ENCODE data around the gene EGLN1.
"Not testable (repeated sequence)": the region's sequence is repeated elsewhere in the genome, so short reads cannot be mapped to it uniquely, and the experiment has no call there.

The EGLN1 gene

GRCh38 chr1:231357831-231358354 lies 64.2 kb downstream of the EGLN1 start:
- DNase-seq: peak; percentile 84

GRCh38 chr1:231357187-231357772 lies 64.8 kb downstream of the EGLN1 start:
- DNase-seq: no peak

- DNase-seq: no peak
These were observed 66.9 kb downstream of the EGLN1 start for GRCh38 chr1:231355171-231355570.

DNA sequence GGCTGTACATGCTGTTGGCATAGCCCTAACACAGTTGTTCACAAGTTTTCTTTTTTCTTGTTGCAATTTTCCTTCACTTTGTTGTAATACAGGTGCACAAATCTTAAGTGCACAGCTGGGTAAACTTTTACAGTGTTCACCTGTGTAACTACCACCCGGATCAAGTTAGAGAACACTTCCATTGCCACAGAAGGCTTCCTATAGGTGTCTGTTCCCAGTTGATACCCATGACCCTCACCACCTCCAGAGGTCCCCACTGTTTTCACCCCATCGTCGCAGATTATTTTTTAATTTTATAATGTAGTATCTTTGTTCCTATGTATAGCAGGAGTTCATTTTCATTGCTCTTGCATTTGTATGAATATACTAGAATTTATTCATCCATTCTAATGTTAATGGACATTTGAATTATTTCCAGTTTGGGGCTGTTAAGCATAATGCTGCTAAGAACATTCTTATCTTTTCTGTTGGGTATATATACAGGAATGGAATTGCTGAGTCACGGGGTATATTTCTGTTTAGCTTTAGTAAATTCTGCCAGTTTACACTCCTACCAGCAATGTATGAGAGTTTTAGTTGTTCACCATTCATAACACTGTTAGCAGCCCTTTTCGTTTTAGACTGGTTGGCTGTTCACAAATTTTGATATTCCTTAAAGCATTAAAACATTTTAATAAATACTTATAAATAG lies 67.6 kb downstream of the EGLN1 start:
- DNase-seq: no peak

- no peak for DNase-seq
These were observed 69.0 kb downstream of the EGLN1 start for GRCh38 chr1:231353086-231353485.

- no peak for DNase-seq
These were observed 70.3 kb downstream of the EGLN1 start for GRCh38 chr1:231351816-231352215.

- DNase-seq: not testable (repeated sequence)
These were observed 73.2 kb downstream of the EGLN1 start for GRCh38 chr1:231348856-231349255.

DNA sequence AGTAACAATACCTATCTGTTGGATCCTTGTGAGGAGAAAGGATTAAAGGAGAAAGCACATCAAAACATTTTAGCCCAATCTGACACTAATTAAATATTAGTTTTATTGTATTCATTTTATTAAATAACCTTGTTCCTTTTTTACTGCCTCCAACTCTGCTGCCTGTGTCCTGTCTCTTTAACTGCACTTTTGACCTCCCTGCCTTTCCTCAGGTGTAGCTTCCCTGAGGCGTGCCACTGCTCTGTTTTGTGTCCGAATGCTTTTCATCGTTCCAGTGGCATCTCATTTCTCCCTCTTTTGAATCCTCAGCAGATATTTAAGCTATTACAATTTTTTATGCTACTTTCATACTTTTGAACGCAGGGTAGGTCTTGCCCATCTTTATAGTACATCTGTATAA lies 73.6 kb downstream of the EGLN1 start:
- no peak for DNase-seq

GRCh38 chr1:231347961-231348360 lies 74.1 kb downstream of the EGLN1 start:
- DNase-seq: no peak

- DNase-seq: no peak
These were observed 81.6 kb downstream of the EGLN1 start for GRCh38 chr1:231340328-231341013.

DNA sequence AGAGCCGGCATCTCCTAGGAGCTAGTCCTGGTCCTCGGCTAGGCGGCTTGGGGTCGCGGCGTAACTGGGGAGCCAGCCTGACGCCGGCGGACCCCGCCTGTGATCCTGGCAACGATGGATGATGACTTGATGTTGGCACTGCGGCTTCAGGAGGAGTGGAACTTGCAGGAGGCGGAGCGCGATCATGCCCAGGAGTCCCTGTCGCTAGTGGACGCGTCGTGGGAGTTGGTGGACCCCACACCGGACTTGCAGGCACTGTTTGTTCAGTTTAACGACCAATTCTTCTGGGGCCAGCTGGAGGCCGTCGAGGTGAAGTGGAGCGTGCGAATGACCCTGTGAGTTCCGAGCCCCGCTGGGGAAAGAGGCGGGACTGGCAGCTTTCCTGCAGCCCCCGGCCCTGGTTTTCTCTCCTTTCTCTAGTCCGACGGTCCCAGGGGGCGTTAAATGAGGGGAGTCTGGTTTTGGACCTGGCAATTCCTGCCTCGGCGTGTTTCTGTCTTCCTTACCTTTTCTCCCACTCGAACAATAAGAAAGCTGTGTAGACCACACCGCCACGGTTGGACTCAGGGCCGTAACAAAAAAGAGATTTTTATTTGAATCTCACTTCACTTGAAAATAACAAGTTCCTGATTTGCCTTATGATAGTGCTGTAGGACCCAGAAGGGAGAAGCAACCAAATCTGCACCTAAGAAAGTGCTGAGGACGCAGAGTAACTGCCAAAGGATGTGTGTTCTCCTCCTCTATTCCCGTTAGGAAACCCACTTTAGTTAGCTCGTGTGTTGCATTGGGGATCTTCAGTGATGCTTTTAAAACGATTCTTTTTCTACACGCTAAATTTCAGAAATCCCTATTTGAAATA lies 83.6 kb downstream of the EGLN1 start, which contains the start of gene SPRTN:
Gene SPRTN (plus strand): TSS at position 24 of the 859 bp plus-strand sequence. CDS start 91 bp downstream, at position 115.
- DNase-seq: no peak

- peak; percentile 91 for DNase-seq
These were observed 84.4 kb downstream of the EGLN1 start, which contains the start of gene EXOC8 for GRCh38 chr1:231337472-231338269. EXOC8 (minus strand) TSS chr1:231337852; CDS start chr1:231337745, 107 bp downstream.

DNA sequence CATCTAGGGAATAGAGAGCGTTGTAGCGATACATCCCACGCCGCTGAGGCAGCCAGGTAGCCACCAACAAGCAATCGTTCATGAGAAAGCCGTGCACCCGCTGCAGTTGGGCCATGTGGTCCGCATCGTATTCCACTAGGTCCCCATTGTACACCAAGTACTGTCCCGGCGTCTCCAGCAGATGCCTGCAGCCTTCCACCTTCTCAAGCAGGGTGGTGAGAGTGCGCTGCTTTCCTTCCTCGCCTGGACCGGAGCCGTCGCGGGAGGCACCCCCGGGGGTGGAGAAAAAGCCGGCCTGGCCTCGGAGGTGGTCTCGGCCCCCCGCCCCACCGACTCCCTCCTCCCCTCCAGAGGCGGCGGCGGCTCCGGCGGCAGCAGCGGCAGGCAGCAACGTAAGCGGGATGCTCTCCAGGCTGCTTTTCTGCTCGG lies 85.0 kb downstream of the EGLN1 start:
- no peak for DNase-seq

DNA sequence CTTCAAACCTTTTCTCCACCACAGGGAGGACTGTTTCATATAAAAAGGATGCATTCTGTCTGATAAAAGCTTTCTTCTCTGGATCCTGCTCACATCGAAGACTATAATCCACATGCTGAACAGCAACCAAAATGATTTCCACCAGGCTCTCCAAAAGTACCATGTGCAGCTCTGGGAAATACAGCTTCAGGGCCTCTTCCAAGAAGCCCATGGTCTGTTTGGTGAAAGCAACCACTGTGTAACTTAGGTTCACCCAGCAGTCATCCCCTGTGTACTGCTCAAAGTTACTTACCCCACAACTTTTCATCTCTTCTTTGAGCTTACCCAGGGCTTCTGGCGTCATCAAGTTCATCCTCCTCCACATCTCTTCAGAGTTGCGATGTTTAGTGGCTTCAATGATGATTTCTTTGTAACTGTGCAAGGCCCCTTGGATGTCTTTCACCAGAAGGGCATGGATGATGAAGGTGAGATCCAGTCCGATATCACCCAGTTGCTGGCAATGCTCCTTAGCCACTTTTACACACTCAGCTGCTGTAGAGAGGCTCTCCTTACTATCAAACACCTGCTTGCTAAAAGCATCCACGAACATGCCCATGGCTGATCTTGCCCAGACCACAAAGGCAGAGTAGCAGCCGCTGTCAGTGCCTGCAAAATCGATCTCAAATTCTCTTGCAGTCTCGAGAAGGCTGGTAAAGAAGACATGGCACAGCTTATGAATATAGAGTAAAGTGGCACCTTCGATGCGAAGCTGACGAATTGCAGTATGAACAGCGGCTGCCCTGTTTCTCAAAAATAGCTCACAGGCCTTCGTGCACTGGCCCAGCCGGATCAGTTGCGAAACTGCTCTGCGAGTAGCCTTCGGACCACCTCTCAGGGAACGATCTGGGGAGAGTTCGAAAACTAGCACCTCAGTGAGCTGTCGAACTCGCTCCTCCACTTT lies 86.2 kb downstream of the EGLN1 start:
- no peak for DNase-seq

DNA sequence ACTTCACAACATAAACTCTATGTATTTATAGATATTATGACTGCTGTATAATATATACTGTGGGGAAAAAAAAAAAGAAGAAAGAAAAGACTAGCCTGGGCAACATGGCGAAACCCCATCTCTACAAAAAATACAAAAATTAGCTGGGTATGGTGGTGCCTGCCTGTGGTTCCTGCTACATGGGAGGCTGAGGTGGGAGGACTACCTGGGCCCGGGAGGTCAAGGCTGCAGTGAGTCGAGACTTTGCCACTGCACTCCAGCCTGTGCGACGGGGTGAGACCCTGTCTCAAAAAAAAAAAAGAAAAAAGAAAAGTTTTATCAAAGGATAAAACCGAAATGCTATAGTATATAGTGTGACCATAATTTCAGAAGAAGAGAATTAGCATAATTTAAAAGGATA lies 87.1 kb downstream of the EGLN1 start:
- no peak for DNase-seq

GRCh38 chr1:231334079-231334666 lies 87.9 kb downstream of the EGLN1 start:
- no peak for DNase-seq

- no peak for DNase-seq
These were observed 89.3 kb downstream of the EGLN1 start for GRCh38 chr1:231332761-231333160.

GRCh38 chr1:231329483-231329882 lies 92.6 kb downstream of the EGLN1 start:
- DNase-seq: no peak

DNA sequence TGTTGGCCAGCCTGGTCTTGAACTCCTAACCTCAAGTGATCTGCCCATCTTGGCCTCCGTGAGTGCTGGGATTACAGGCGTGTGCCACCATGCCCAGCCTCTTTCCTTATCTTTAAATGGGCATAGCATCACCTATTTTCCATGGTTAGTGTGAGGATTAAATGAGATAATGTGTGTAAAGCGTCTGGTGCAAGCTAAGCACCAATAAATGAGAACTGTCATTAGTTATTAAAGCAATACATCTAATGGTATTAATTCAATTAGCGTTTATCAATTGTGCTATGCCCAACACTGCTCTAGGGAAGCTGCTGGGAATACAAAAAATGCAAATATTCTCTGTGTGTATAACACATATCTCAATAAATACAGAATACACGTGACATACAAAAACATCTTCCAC lies 94.5 kb downstream of the EGLN1 start:
- no peak for DNase-seq

GRCh38 chr1:231326248-231326647 lies 95.8 kb downstream of the EGLN1 start:
- DNase-seq: no peak

All from HCEC 1CT (cell line).